Sigmoid colon (tissue), 4 donors: Measurements from ENCODE around the gene PPP2R2B.

Source experiments
- EP300 ChIP-seq, 4 donors: sonication (generic); formaldehyde crosslinking; IDR thresholded peaks; one replicate each; pipeline ENCODE4 v1.6.1; 2017; ENCODE audit warnings: antibody characterized with exemption in 4 of 4
- POLR2A ChIP-seq, 2 donors: fragments of 450-650 bp; IDR thresholded peaks; one replicate each; pipeline ENCODE4 v1.6.1; 2016; ENCODE audit warnings: antibody characterized with exemption in 2 of 2, mild to moderate bottlenecking in 2 of 2, moderate library complexity in 2 of 2
- POLR2AphosphoS5 ChIP-seq, 4 donors: sonication (generic); formaldehyde crosslinking; IDR thresholded peaks; one replicate each; pipeline ENCODE4 v1.6.1; 2017; ENCODE audit warnings: antibody characterized with exemption in 4 of 4
- TF ChIP-seq, protein P1 (sequence below), 4 experiments: fragments of 450-650 bp in 3 of 4; fragments of 200-600 bp in 1 of 4; IDR thresholded peaks; one replicate each; pipeline ENCODE4 v1.5.1; 2016 to 2019; ENCODE audit warnings: antibody characterized with exemption in 4 of 4, mild to moderate bottlenecking in 3 of 4, moderate library complexity in 2 of 4

DNA sequence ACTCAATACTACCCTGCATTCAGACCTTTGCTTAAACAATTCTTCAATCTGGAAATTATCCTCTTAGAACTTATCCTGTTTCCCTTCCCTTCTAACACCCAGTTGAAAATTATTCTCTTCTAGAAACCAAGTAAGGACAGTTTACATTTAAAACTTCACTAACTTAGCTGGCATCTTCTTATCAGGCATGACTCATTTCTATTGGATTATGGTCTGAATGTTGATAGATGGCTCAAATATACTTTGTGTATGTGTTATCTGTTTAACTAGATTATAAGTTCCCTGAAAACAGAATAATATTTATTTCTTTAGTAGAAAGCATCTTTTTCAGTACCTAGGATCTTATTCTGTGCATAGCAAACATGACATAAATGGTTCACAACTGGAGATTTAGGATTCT is 161.9 kb downstream of the PPP2R2B start:
- TF ChIP-seq POLR2A (IDR thresholded peaks at IDR 0.05) (no peak), POLR2AphosphoS5 (IDR thresholded peaks at IDR 0.05) (no peak), EP300 (IDR thresholded peaks at IDR 0.05) (no peak)
- TF ChIP-seq, protein P1, sequence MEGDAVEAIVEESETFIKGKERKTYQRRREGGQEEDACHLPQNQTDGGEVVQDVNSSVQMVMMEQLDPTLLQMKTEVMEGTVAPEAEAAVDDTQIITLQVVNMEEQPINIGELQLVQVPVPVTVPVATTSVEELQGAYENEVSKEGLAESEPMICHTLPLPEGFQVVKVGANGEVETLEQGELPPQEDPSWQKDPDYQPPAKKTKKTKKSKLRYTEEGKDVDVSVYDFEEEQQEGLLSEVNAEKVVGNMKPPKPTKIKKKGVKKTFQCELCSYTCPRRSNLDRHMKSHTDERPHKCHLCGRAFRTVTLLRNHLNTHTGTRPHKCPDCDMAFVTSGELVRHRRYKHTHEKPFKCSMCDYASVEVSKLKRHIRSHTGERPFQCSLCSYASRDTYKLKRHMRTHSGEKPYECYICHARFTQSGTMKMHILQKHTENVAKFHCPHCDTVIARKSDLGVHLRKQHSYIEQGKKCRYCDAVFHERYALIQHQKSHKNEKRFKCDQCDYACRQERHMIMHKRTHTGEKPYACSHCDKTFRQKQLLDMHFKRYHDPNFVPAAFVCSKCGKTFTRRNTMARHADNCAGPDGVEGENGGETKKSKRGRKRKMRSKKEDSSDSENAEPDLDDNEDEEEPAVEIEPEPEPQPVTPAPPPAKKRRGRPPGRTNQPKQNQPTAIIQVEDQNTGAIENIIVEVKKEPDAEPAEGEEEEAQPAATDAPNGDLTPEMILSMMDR (IDR thresholded peaks at IDR 0.05), result no peak
